Small intestine (tissue), 7 donors: ENCODE measurements around the gene HDAC4. TPM values are rescaled to one million over a fixed set of nuclear protein-coding genes. Genes with fewer than 3 reads are reported as not detected.
A peak's percentile ranks its signal among the peaks of the same experiment; 100 is the strongest.

ENCODE experiments used
- DNase-seq, 2 donors: peaks; one replicate each; pipeline versions ENCODE4 v3.0.0 to v3.0.0-alpha.2; 2013
- FAIRE-seq: peaks from 2 replicates; lab custom pipeline; 2012; peaks lifted over from hg19 to GRCh38; lab: Jason Lieb, UNC
- H3K27ac ChIP-seq, 3 donors: one replicate each; pipeline ENCODE4 v1.5.1; 2013; ENCODE audit warnings: low read length in 2 of 3, mild to moderate bottlenecking in 2 of 3, control low read depth in 1 of 3, inconsistent platforms in 1 of 3, low read depth in 1 of 3, moderate library complexity in 1 of 3
- H3K27me3 ChIP-seq, 3 donors: one replicate each; pipeline ENCODE4 v1.6.1; 2013; ENCODE audit warnings: low read length in 3 of 3, inconsistent platforms in 1 of 3; ENCODE audit not compliant: control insufficient read depth in 3 of 3, insufficient read depth in 3 of 3
- H3K36me3 ChIP-seq, 3 donors: one replicate each; pipeline ENCODE4 v1.6.1; 2013; ENCODE audit warnings: low read length in 3 of 3, inconsistent platforms in 1 of 3, low read depth in 1 of 3, mild to moderate bottlenecking in 1 of 3, moderate library complexity in 1 of 3; ENCODE audit not compliant: control insufficient read depth in 3 of 3, insufficient read depth in 2 of 3
- H3K4me1 ChIP-seq, 3 donors: one replicate each; pipeline ENCODE4 v1.6.1; 2013; ENCODE audit warnings: low read length in 2 of 3, inconsistent platforms in 1 of 3, low read depth in 1 of 3, mild to moderate bottlenecking in 1 of 3, moderate library complexity in 1 of 3; ENCODE audit not compliant: control insufficient read depth in 3 of 3, insufficient read depth in 2 of 3
- H3K4me3 ChIP-seq, 3 donors: one replicate each; pipeline ENCODE4 v1.5.1; 2013; ENCODE audit warnings: low read length in 3 of 3, control low read depth in 1 of 3, inconsistent platforms in 1 of 3, low read depth in 1 of 3, mild to moderate bottlenecking in 1 of 3, moderate library complexity in 1 of 3
- H3K9me3 ChIP-seq, 2 donors: one replicate each; pipeline ENCODE4 v1.6.1; 2013; ENCODE audit warnings: low read depth in 1 of 2, low read length in 1 of 2; ENCODE audit not compliant: control insufficient read depth in 2 of 2, insufficient read depth in 1 of 2
- WGBS, 3 donors: extraction: QIAGEN DNeasy Blood & Tissue Kit; methylation state at CpG; one replicate each; pipeline ENCODE4 v1.1.7; 2013; 5-methylcytosine and 5-hydroxymethylcytosine counted together
- polyA plus RNA-seq, 4 donors: library from polyadenylated mRNA; stranded (reverse) in 3 of 4; unstranded in 1 of 4; fragments of 200-250 nt in 3 of 4; fragments of 120-200 nt in 1 of 4; gene quantifications; one replicate each; pipeline versions ENCODE4 v1.2.1 to v1.2.3, GENCODE V29; 2013
- donor health status: healthy with polysubstance abuse.
- donor health status: control.
- donor health status: control.
- donor health status: Bipolar disorder and iron deficiency.
- donor health status: healthy.

The HDAC4 gene
- polyA plus RNA-seq, 4 donors = 3.1 to 11.3 (median 5.9) TPM

GRCh38 chr2:239296020-239296932 is 104.5 kb downstream of the HDAC4 start:
- peaks cover 22 to 65% (median 31%) of the 10 kb centered on the region in 3 donors for H3K4me1 ChIP-seq
- WGBS, 3 donors = 34 to 63% (median 45%) methylated on average over 19 of the region's 19 CpGs
- H3K27me3 ChIP-seq = no peaks in the 10 kb centered on the region
- H3K27ac ChIP-seq = peak overlapping the region in 2 of 3 donors; percentile 21 to 42
- peaks cover 0 to 2% (median 0%) of the 10 kb centered on the region in 3 donors for H3K36me3 ChIP-seq
- H3K9me3 ChIP-seq = no peaks in the 10 kb centered on the region
- DNase-seq (peak; percentile 66 to 81), FAIRE-seq (no peak)
- no peak overlapping the region for H3K4me3 ChIP-seq

DNA sequence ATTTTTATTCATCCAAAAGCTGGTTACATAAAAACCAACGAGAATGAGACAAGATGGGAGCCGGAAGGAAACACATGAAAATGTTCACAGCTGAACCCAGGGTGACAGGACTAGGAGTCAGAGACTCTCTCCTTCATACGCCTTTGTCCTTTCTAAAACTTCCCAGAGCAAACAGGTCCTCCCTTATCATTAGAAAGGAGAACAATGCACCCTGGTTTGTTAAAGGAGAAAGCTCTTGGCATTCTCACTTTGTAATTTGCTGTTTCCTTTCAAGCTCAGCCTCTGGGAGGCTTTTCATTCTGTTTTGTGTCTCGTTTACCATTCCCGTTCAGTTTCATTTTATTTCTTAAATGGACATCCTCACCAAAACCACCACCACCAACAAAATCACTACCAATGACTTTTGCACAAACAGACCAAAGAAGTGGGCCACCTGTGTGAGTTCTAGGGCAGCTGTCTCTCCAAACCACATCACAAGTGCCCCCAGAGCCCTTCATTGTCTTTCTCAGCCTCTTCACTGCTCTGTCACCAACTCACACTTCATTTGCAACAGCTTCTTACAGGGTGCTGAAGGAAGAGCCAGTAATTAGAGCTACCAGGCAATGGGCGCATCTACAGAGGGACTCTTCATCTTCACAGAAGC is 105.3 kb downstream of the HDAC4 start:
- peaks cover 0 to 5% (median 0%) of the 10 kb centered on the region in 3 donors for H3K36me3 ChIP-seq
- no peak overlapping the region for H3K4me3 ChIP-seq
- H3K4me1 ChIP-seq = peaks cover 22 to 57% (median 31%) of the 10 kb centered on the region in 3 donors
- H3K27me3 ChIP-seq = no peaks in the 10 kb centered on the region
- no peaks in the 10 kb centered on the region for H3K9me3 ChIP-seq
- FAIRE-seq = no peak
- 47 to 56% (median 50%) methylated on average over 6 of the region's 6 CpGs for WGBS, 3 donors
- H3K27ac ChIP-seq = peak overlapping the region in 1 of 3 donors; percentile 21
- DNase-seq = no peak

GRCh38 chr2:239294571-239295054 is 106.2 kb downstream of the HDAC4 start:
- 29 to 69% (median 34%) methylated on average over 14 of the region's 14 CpGs for WGBS, 3 donors
- H3K9me3 ChIP-seq = no peaks in the 10 kb centered on the region
- FAIRE-seq = no peak

DNA sequence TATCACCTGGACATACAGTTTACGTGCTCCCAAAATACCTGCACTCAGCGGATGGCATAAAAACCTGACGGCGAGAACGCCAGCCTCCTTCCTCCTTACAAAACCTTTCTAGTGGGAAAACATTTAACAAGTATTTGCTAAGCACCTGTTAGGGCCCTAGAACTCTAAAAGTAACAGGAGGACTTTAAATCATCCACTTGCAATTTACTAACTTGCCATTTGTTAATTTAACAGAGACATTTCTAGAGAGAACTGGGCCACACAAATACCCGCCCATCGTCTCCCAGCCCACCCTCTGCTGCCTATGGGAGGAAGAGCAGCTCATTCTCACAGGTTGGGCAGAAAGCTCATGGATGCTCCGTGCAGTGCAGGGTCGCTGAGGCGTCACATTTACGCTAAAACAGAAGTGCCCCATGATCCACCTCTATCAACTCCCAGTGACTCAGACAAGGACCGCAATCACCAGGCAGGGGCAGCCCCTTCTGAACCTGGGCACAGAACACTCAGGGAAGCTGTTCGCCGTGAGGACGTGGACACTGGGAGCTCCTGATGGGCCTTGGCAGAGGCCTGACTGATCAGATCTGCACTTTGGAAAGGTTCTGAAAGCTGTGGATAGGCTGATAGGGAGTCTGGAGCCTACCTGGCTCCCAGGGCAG is 106.9 kb downstream of the HDAC4 start:
- no peak for FAIRE-seq
- H3K4me1 ChIP-seq = peaks cover 22 to 45% (median 28%) of the 10 kb centered on the region in 3 donors
- H3K27ac ChIP-seq = peak overlapping the region in 2 of 3 donors; percentile 54 to 62

More at GRCh38 chr2:239294571-239295054, 106.2 kb downstream of the HDAC4 start:
- H3K27ac ChIP-seq = peak overlapping the region; percentile 26 to 62 (median 54)
- H3K4me1 ChIP-seq = peaks cover 22 to 48% (median 29%) of the 10 kb centered on the region in 3 donors
- peaks cover 0 to 5% (median 0%) of the 10 kb centered on the region in 3 donors for H3K36me3 ChIP-seq
- no peak overlapping the region for H3K4me3 ChIP-seq
- no peaks in the 10 kb centered on the region for H3K27me3 ChIP-seq
- DNase-seq = peak; percentile 52 to 81

DNA sequence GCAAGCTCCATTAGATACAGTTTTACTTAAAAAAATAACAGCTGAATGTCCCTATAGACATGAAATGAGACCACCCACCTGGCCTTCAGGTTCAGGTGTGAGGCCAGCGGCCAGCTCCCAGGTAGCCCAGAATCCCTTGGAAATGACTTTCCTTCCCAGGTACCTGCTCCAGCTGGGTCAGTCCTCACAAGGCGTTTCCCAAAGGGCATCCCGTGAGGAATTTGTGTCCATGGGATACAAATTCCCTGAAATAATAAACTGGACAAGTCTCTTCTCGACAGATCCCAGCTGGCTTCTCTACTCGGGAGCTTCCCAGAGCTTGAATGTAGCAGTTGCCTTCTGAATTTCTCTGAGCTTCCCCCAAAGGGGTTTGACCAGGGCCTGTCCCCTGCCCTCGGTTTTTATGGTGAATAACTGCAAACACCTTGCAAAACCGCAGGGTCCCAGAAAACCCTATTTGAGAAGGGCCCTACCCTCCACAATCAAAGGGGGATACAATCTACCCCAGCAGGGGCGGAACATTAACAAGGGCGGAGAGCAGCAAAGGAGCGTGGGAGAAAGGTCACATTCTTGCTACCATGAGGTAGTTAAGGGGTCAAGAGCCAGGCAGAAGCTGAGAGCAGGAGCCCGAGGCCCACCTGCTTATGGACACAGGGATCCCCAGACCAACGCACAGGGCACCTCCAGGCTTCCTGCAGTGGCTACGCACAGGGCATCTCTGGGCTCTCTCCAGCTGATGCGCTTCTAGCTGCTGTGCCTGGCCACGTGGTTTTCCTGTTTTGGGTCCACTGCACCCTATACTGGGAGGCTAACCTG is 107.7 kb downstream of the HDAC4 start:
- DNase-seq (no peak), FAIRE-seq (no peak)
- Histone ChIP-seq H3K27me3 (no peaks in the 10 kb centered on the region), H3K4me3 (no peak overlapping the region), H3K4me1 (peaks cover 18 to 43% (median 24%) of the 10 kb centered on the region in 3 donors), H3K36me3 (peaks cover 0 to 5% (median 0%) of the 10 kb centered on the region in 3 donors), H3K27ac (no peak overlapping the region), H3K9me3 (no peaks in the 10 kb centered on the region)
- WGBS, 3 donors = 78 to 85% (median 83%) methylated on average over 15 of the region's 15 CpGs

More for the DNA sequence above, 106.9 kb downstream of the HDAC4 start:
- no peak for DNase-seq
- H3K9me3 ChIP-seq = no peaks in the 10 kb centered on the region
- H3K27me3 ChIP-seq = no peaks in the 10 kb centered on the region
- H3K36me3 ChIP-seq = peaks cover 0 to 5% (median 0%) of the 10 kb centered on the region in 3 donors
- no peak overlapping the region for H3K4me3 ChIP-seq
- 60 to 72% (median 65%) methylated on average over 15 of the region's 15 CpGs for whole genome bisulfite sequencing, 3 donors

- DNase-seq (no peak), FAIRE-seq (no peak)
- peaks cover 14 to 36% (median 22%) of the 10 kb centered on the region in 3 donors for H3K4me1 ChIP-seq
- H3K27ac ChIP-seq = no peak overlapping the region
- H3K36me3 ChIP-seq = peaks cover 0 to 5% (median 0%) of the 10 kb centered on the region in 3 donors
- H3K27me3 ChIP-seq = no peaks in the 10 kb centered on the region
- WGBS, 3 donors = 69 to 80% (median 78%) methylated on average over 5 of the region's 5 CpGs
- H3K4me3 ChIP-seq = no peak overlapping the region
- H3K9me3 ChIP-seq = no peaks in the 10 kb centered on the region
Observed at GRCh38 chr2:239292531-239292930, 108.3 kb downstream of the HDAC4 start.

GRCh38 chr2:239291475-239292350 is 109.1 kb downstream of the HDAC4 start:
- Histone ChIP-seq H3K9me3 (no peaks in the 10 kb centered on the region), H3K4me1 (peaks cover 14 to 28% (median 15%) of the 10 kb centered on the region in 3 donors), H3K27me3 (no peaks in the 10 kb centered on the region)

More at GRCh38 chr2:239291475-239292350, 109.1 kb downstream of the HDAC4 start:
- peaks cover 0 to 5% (median 0%) of the 10 kb centered on the region in 3 donors for H3K36me3 ChIP-seq
- H3K4me3 ChIP-seq = no peak overlapping the region
- H3K27ac ChIP-seq = peak overlapping the region in 1 of 3 donors; percentile 14
- 86 to 92% (median 89%) methylated on average over 28 to 30 of the region's 30 CpGs for WGBS, 3 donors
- DNase-seq (no peak), FAIRE-seq (no peak)
